DMS 273 (cell line): ENCODE data around the gene SLCO1C1.

ENCODE experiments used
- DNase-seq: peaks from one replicate; lab custom pipeline; 2025; ENCODE audit not compliant: unreplicated experiment; lab: John Stamatoyannopoulos, UW

Gene SLCO1C1

GRCh38 chr12:20798554-20798953 is 103.4 kb downstream of the SLCO1C1 start:
- DNase-seq = no peak

- no peak for DNase-seq
Measured at GRCh38 chr12:20800160-20800559, 105.0 kb downstream of the SLCO1C1 start.

- DNase-seq = no peak
Measured at GRCh38 chr12:20801035-20801434, 105.9 kb downstream of the SLCO1C1 start.
